SH-SY5Y (cell line): ENCODE results near the gene PTMS.

Experiments
- GATA2 ChIP-seq: IDR thresholded peaks from 2 replicates; pipeline ENCODE4 v1.6.1; 2011; ENCODE audit warnings: mild to moderate bottlenecking, low read depth, low read length
- GATA3 ChIP-seq: IDR thresholded peaks from 2 replicates; pipeline ENCODE4 v1.6.1; 2011; ENCODE audit warnings: low read depth, mild to moderate bottlenecking, low read length, moderate library complexity

The PTMS gene

DNA sequence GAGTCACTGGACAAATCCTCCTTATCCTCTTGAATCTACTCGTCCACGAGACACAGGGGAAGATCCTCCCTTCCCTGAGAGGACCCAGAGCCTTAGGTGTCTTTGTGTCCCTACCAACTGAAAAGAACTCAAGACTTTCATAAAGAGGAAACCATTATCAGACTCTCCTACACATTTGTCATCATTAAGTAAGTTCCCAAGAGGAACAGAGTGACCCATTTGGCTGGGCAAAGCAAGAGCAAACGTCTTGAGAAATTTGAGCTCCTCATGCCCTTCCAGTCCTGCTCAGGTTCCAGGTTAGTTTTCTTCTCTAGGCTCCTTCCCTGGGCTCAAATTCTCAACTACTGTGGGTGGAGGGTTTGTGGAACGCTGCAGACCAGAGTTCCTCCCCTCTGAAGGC is 18.9 kb upstream of the PTMS start:
- TF ChIP-seq GATA2 (no peak), GATA3 (no peak)

GRCh38 chr12:6748761-6749160 is 17.4 kb upstream of the PTMS start:
- TF ChIP-seq GATA3 (no peak), GATA2 (no peak)

DNA sequence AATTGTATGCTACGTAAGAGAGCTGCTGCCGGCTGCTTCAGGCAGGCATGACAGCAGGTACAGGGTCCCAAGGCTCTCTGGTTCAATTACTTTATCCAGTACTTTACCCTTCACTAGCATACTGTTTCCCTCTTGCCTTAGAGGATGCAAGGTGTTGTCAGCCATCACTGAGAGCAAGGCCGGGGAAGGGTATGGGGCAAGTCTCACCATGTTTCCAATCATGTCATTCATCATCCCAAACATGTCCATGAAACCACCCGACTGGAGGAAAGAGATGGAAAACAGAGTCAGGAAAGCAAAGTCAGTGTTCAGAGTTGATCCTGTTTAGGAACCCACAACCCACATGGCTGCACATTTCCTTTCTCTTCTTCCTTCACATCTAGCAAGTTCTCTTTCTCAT is 15.7 kb upstream of the PTMS start:
- TF ChIP-seq GATA2 = no peak
- TF ChIP-seq GATA3 = no peak

DNA sequence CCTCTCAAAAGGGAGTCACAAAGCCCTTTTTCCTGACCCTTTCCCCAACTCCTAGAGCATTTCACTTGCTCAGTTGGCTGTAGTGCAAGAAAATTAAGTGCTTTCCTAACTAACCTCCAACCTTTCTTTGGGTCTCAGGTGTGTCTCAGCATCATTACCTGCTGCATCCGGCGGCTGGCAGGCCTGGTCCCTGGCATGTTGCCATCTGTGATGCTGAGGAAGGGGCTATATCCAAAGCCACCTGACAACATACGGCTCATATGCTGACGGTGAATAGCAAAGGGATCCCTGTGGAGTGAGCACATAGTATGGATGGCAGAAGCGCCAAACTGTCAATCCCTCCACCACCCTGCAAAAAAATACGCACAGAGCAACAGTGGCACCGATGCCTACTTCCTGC is 14.4 kb upstream of the PTMS start:
- TF ChIP-seq GATA2 (no peak), GATA3 (no peak)

DNA sequence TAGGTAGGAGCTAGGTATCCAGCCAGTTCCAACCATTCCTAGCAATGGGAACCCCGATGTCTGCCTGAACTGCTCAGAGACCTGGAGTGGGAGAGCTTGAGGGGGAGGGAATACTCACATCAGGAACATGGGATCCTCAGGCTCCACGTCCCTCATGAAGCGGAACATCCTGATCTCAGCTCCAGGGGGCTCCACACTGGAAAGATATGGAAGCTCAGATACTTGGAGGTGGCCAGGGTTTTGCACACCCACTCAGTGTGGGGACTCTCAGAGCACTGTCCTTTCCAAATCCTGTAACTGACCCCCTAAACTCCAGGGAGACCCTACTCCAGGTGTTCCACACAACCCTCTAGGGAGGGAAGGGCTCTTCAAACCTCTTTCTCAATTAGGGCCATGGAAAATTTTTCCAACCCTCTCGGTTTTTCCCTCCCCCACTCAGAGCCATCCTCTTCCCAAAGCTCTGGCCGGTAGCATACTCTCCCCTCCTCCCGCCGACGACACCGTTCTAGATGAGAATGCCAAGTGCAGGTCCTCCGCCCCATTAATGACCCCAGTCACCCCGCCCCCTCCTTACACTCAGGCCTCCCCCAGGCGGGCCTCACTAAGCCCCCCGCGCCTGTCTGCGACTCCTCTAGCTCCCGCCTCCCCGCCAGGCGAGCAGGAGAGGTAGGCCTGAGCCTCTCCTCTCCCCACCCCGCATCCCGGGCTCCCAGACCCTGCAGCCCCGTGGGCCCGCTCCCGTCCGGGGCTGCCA is 13.8 kb upstream of the PTMS start:
- TF ChIP-seq GATA3 (no peak), GATA2 (no peak)

DNA sequence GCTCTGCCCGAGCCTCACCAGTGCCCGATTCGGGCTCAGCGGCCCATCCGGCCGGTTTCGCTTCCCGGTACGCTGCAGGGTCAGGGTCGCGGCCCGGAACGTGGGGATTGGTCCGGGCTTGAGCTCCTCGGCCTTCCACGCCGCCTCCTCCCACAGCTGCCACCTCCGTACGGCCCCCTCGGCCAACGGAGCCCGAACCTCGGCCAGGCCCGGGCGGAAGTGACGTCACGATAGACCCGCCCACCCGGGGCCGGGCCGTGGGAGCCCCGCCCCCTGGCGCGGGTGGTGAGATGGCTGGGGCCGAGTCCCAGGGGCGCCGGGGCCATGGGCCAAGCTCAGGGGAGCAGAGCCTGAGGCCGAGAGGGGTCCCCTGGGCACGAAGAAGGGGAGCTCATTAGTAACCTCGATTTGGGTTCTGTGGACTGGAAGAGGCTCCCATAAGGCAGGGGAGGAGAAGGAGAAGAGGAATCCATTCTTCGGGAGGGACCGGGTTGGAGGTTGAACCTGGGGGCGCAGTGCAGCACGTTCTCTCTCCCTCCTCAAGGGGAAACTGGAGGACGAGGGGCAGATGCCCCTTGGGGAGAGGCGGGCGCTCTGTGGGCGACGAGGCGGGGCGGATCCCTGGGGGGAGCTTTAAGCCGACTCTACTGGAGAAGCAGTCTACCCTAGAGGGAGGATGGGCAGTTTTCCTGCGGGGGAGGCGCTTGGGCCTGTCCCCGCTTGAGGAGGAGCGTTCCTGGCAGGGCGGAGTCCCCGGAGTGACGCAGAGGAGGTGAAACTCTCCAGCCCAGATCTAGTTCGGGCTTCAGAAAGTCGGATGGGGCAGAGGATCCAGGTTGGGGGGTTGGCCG is 13.0 kb upstream of the PTMS start, which contains the start of gene MLF2:
TSS of gene MLF2 (minus strand) at position 221 of the 851 bp plus-strand sequence. CDS start 807 bp downstream, outside the sequence.
- no peak for TF ChIP-seq GATA2
- TF ChIP-seq GATA3 = no peak

- no peak for TF ChIP-seq GATA2
- TF ChIP-seq GATA3 = no peak
These were observed 12.3 kb upstream of the PTMS start for GRCh38 chr12:6753772-6754356.

DNA sequence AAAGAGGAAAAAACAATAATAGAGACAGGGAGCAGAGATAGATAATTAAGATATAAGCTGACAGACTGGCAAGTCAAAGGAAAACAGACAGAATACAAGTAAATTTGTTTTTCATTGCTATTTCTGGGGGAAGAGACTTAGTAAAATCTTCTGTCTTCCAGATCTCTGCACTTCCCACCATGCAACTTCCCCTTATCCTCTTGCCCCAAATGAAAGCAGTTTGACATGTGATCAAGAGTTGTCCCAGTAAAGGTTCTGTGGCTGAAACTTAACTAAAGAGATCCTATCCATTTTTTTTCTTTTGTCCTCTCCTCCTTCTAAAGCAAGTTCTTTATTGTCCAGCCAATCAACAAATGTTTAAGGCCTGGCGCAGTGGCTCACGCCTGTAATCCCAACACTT is 11.8 kb upstream of the PTMS start:
- TF ChIP-seq GATA3 (no peak), GATA2 (no peak)

DNA sequence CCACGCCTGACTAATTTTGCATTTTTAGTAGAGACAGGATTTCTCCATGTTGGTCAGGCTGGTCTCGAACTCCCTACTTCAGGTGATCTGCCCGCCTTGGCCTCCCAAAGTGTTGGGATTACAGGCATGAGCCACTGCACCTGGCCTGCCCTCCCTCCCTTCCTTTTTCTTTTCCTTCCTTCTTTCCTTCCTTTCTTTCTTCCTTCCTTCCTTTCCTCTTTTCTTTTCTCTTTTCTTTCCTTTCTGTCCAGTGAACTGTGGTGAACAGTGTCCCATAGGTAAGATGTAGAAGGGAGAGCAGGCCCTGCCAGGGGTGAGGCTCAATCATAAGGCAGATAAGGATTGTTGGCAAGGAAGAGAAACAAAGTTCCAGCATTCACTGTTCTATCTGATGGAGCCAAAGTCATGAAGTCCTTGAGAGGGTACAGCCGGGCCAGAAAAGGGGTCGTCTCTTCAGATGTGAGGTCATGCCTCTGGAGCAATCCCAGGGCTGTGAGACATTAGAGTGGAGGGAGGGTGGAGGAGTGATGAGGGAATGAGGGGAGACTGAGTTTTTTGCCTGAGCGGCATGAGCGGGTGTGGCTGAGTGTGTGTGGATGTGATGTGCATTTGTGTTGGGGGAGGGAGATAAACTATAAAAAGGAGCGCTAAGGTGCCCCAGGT is 9.0 kb upstream of the PTMS start:
- TF ChIP-seq GATA2 (no peak), GATA3 (no peak)

DNA sequence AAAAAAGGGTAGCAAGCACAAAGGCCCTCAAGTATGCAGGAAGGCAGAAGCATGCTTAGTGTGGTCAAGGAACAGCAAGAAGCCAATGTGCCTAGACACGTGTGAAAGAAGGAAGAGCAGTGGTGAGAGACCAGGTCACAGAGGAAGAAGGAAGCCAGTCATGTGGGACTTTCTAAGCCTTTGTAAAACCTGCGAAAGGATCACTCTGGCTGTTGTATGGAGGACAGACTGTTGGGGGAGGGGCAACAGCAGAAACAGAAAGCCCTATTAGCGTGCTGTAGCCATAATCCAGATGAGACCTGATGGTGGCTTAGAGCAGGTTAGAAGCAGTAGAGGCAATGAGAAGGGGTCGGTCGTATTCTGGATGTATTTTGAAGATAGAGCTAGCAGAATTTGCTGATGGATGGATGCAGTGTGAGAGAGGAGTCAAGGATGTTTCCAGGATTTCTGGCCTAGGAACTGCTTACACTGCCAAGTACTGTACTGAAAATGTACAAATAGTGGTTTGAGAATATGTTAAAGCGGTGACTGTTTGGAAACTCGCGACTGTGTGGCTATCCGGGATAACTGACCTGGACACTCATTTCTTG is 7.6 kb upstream of the PTMS start:
- TF ChIP-seq GATA2 (no peak), GATA3 (no peak)

GRCh38 chr12:6759741-6760140 is 6.4 kb upstream of the PTMS start:
- TF ChIP-seq GATA2 (no peak), GATA3 (no peak)

- TF ChIP-seq GATA3 (no peak), GATA2 (no peak)
These were observed 2.8 kb upstream of the PTMS start for GRCh38 chr12:6763380-6763779.

- TF ChIP-seq GATA3 (no peak), GATA2 (no peak)
These were observed 1.9 kb upstream of the PTMS start for GRCh38 chr12:6764011-6764828.
